HG02870 (cell line): Measurements from ENCODE around the gene RASSF4.
A peak's percentile ranks its signal among the peaks of the same experiment; 100 is the strongest.

Experiments used
- ATAC-seq: cut with Tn5 transposase; IDR thresholded peaks from one replicate; pipeline ENCODE4 v1.9.1; 2021; ENCODE audit warnings: mild to moderate bottlenecking, moderate library complexity; ENCODE audit not compliant: unreplicated experiment

Gene RASSF4

GRCh38 chr10:44927352-44927751 is 32.2 kb upstream of the RASSF4 start:
- no peak for ATAC-seq

- no peak for ATAC-seq
Observed at GRCh38 chr10:44928462-44928861, 31.1 kb upstream of the RASSF4 start.

GRCh38 chr10:44929356-44930255 is 30.0 kb upstream of the RASSF4 start:
- no peak for ATAC-seq

GRCh38 chr10:44930904-44931620 is 28.5 kb upstream of the RASSF4 start:
- no peak for ATAC-seq

GRCh38 chr10:44931621-44932516 is 27.7 kb upstream of the RASSF4 start:
- no peak for ATAC-seq

GRCh38 chr10:44932517-44933450 is 26.8 kb upstream of the RASSF4 start:
- ATAC-seq: peak; percentile 94

GRCh38 chr10:44933451-44934321 is 25.9 kb upstream of the RASSF4 start:
- no peak for ATAC-seq

GRCh38 chr10:44934416-44935200 is 25.0 kb upstream of the RASSF4 start:
- ATAC-seq: no peak

- ATAC-seq: no peak
Observed at GRCh38 chr10:44935201-44935965, 24.2 kb upstream of the RASSF4 start.

GRCh38 chr10:44935966-44936295 is 23.7 kb upstream of the RASSF4 start:
- ATAC-seq: no peak

- ATAC-seq: no peak
Observed at GRCh38 chr10:44936314-44936975, 23.2 kb upstream of the RASSF4 start.

- ATAC-seq: no peak
Observed at GRCh38 chr10:44937196-44938005, 22.2 kb upstream of the RASSF4 start.

GRCh38 chr10:44938956-44939355 is 20.6 kb upstream of the RASSF4 start:
- no peak for ATAC-seq

GRCh38 chr10:44939691-44940401 is 19.8 kb upstream of the RASSF4 start:
- ATAC-seq: no peak

- ATAC-seq: no peak
Observed at GRCh38 chr10:44944354-44944753, 15.2 kb upstream of the RASSF4 start.

- ATAC-seq: peak; percentile 37
Observed at GRCh38 chr10:44946205-44946604, 13.4 kb upstream of the RASSF4 start.
